ENCODE results near the gene CBX1.
"Not testable (repeated sequence)": the region's sequence is repeated elsewhere in the genome, so short reads cannot be mapped to it uniquely, and the experiment has no call there.

The CBX1 gene

DNA sequence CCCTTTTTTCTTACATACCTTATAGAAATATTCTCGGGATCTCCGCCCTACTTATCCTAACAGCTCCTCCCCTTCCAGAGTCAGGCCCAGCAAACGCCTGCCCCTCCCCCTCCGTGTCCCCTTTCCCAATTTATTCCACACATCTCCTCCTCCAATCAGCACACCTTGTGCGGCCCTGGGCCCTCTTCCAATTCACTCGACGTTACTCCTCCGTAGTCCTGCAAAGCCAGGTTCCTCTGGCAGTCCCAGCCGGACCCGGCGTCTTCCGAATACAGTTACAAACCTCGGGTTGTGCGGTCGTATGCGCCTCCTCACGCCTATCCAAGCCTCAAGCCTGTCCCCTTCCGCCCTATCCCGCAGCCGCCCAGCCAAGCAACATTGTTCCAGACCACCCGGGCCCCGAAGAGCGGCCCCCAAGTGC is 677 bp downstream of the CBX1 start:
- Histone ChIP-seq H3K9me3 (replicated peaks in 1 of 11) (peaks cover 3 to 22% (median 10%) of the 10 kb centered on the region in 11 experiments; a peak in 16 of 22 replicates), H4K20me1 (peaks cover 29 to 54% (median 51%) of the 10 kb centered on the region in 11 experiments; a peak in 20 of 22 replicates), H3K27ac (peak overlapping the region; percentile 57 to 89 (median 84); a peak in 20 of 22 replicates), H3K9ac (peak overlapping the region; percentile 75 to 91 (median 82)), H3K4me2 (peak overlapping the region; percentile 83 to 95 (median 91)), H3K4me1 (peaks cover 53 to 78% (median 63%) of the 10 kb centered on the region in 10 experiments), H3K27me3 (no peaks in the 10 kb centered on the region), H3K4me3 (peak overlapping the region; percentile 73 to 92 (median 80)), H3K36me3 (peaks cover 7 to 20% (median 15%) of the 10 kb centered on the region in 11 experiments; a peak in 18 of 22 replicates)
- no peak for TF ChIP-seq Cebpa-rat (IDR thresholded peaks at IDR 0.05)

DNA sequence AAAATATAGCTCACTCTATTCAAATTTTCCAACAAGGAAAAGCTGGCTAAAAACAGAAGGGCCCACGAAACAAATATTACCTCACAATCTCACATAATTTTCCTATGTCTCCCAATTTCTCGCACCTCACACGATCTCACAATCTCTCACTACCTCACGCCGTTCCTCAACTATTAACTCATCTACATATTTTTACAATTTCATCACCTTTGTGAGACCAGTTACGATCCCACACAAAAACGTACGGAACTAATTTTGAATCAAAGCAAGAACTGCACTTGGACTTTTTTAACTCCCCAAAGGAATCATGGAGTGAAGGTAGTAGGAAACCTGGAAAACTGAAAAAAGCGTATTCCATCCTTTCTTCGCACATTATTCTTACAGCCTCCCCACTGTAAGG is 1.1 kb downstream of the CBX1 start:
- peaks cover 11 to 25% (median 19%) of the 10 kb centered on the region in 11 experiments; a peak in 19 of 22 replicates for H3K36me3 ChIP-seq
- peak overlapping the region; percentile 75 to 91 (median 82) for H3K9ac ChIP-seq
- peak overlapping the region in 9 of 11 experiments; percentile 64 to 89 (median 84); a peak in 15 of 22 replicates for H3K27ac ChIP-seq
- peak overlapping the region; percentile 73 to 92 (median 80) for H3K4me3 ChIP-seq
- H3K4me1 ChIP-seq, result peaks cover 53 to 78% (median 63%) of the 10 kb centered on the region in 10 experiments
- peaks cover 31 to 58% (median 55%) of the 10 kb centered on the region in 11 experiments; a peak in 20 of 22 replicates for H4K20me1 ChIP-seq
- TF ChIP-seq Cebpa-rat (IDR thresholded peaks at IDR 0.05), result no peak
- H3K9me3 ChIP-seq (replicated peaks in 1 of 11), result peaks cover 3 to 22% (median 10%) of the 10 kb centered on the region in 11 experiments; a peak in 16 of 22 replicates
- peak overlapping the region; percentile 83 to 95 (median 91) for H3K4me2 ChIP-seq
- H3K27me3 ChIP-seq, result no peaks in the 10 kb centered on the region

DNA sequence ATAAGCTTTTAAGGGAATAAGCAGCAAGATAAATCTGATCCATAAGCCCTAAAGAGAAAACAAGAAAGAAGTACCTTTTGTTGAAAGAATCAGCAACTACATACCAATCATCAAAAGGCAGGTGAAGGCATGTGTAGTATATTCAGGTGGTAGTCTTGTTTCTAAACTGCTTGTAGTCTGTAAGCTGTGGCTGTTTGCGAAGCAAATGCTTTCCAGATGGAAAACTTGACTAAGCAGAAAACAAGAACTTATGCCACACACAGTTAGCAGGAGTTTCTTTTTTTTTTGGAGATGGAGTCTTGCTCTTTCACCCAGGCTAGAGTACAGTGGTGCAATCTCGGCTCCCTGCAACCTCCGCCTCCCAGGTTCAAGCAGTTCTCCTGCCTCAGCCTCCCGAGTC is 5.7 kb downstream of the CBX1 start:
- Histone ChIP-seq H3K9me3 (replicated peaks in 1 of 11) (no peaks in the 10 kb centered on the region), H3K27me3 (no peaks in the 10 kb centered on the region), H3K4me2 (peak overlapping the region in 2 of 11 experiments; percentile 14 to 34; a peak in 3 of 22 replicates), H3K36me3 (peaks cover 41 to 68% (median 52%) of the 10 kb centered on the region in 11 experiments), H3K27ac (no peak overlapping the region), H3K9ac (no peak overlapping the region), H4K20me1 (peaks cover 55 to 100% (median 99%) of the 10 kb centered on the region in 11 experiments; a peak in 20 of 22 replicates), H3K4me1 (peaks cover 30 to 51% (median 35%) of the 10 kb centered on the region in 10 experiments), H3K4me3 (no peak overlapping the region)
- TF ChIP-seq Cebpa-rat (IDR thresholded peaks at IDR 0.05), result no peak

DNA sequence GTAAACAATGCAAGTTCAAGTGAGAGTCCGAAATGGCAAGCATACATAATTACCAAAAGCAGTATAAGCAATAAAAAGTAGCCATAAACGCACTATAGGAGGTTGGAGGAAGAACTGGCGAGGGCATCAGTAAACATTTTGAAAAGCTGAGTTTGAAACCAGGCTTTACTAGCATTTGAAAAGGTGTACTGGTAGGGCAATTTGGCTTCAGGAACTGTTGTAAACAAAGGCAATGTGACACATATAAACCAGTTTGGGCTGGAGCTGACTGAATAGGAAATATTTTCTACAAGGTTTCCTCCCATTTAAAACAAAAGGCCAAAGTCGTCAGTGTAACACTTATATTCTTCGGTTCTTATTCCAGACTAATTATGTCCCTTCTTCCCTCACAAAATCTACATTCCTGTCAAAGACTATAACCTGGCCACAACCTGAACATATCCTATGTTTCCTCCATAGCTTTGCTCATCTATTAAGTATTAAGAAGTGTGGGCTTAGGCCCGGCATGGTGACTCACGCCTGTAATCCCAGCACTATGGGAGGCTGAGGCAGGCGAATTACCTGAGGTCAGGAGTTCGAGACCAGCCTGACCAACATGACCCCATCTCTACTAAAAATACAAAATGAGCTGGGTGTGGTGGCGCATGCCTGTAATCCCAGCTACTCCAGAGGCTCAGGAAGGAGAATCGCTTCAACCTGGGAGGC is 7.8 kb downstream of the CBX1 start:
- Histone ChIP-seq H3K4me3 (no peak overlapping the region), H3K36me3 (peaks cover 48 to 88% (median 55%) of the 10 kb centered on the region in 11 experiments), H3K9me3 (replicated peaks in 1 of 11) (no peaks in the 10 kb centered on the region), H3K9ac (no peak overlapping the region), H3K4me2 (no peak overlapping the region), H3K4me1 (peaks cover 12 to 31% (median 18%) of the 10 kb centered on the region in 10 experiments; a peak in 19 of 20 replicates), H3K27me3 (no peaks in the 10 kb centered on the region), H3K27ac (no peak overlapping the region), H4K20me1 (peaks cover 56 to 100% (median 97%) of the 10 kb centered on the region in 11 experiments; a peak in 20 of 22 replicates)
- TF ChIP-seq Cebpa-rat (IDR thresholded peaks at IDR 0.05), result no peak

DNA sequence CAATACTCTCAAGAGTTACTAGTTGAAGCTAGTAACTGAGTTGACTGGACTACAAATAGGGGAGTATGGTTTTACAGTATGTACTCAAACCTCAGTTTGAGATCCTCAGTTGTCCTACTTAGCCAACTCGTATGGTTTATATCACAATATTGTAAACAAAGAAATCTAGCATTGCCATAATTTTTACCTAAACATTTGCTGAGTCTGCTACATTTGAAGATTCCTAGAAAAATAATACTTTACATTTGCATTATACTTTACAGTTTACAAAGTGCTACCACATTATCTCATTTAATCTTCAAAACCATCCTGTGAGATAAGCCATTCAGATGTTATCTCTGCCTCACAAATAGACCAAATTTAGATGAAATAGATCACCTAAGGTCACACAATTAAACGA is 16.3 kb downstream of the CBX1 start:
- peak overlapping the region in 1 of 11 experiments; percentile 31; a peak in 1 of 22 replicates for H3K9ac ChIP-seq
- H3K9me3 ChIP-seq (replicated peaks in 1 of 11), result no peaks in the 10 kb centered on the region
- H3K36me3 ChIP-seq, result peaks cover 5 to 25% (median 17%) of the 10 kb centered on the region in 11 experiments; a peak in 14 of 22 replicates
- H3K4me1 ChIP-seq, result peaks cover 0 to 13% (median 12%) of the 10 kb centered on the region in 10 experiments; a peak in 15 of 20 replicates
- no peak for TF ChIP-seq Cebpa-rat (IDR thresholded peaks at IDR 0.05)
- H3K4me3 ChIP-seq, result no peak overlapping the region
- H3K27me3 ChIP-seq, result no peaks in the 10 kb centered on the region
- H3K4me2 ChIP-seq, result no peak overlapping the region
- peaks cover 66 to 100% (median 93%) of the 10 kb centered on the region in 11 experiments; a peak in 21 of 22 replicates for H4K20me1 ChIP-seq
- no peak overlapping the region for H3K27ac ChIP-seq

DNA sequence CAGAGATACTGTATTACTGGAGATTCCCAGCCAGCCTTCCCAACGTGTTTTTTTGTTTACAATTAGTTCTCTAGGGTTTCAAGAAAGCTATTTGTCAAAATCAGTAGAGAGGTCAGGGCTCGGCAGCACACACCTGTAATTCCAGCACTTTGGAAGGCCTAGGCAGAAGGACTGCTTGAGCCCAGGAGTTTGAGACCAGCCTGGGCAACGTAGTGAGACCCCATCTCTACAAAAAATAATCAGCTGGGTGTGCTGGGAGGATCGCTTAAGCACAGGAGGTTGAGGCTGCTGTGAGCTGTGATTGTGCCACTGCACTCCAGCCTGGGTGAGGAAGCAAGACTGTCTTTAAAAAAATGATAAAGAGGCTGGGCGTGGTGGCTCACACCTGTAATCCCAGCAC is 19.4 kb downstream of the CBX1 start:
- no peaks in the 10 kb centered on the region for H3K27me3 ChIP-seq
- TF ChIP-seq Cebpa-rat (IDR thresholded peaks at IDR 0.05), result no peak
- peaks cover 56 to 100% (median 94%) of the 10 kb centered on the region in 11 experiments; a peak in 21 of 22 replicates for H4K20me1 ChIP-seq

DNA sequence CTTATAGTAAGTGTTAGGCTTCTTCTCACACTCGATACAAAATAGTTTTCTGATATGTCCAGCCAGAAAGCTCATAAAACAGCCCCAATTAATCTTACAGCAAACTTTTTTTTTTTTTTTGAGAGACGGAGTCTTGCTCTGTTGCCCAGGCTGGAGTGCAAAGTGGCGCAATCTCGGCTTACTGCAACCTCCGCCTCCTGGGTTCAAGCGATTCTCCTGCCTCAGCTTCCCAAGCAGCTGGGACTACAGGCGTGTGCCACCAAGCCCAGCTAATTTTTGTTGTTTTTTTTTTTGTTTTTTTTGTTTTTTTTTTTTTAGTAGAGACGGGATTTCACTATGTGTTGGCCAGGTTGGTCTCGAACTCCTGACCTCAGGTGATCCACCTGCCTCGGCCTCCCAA is 24.1 kb downstream of the CBX1 start:
- H3K27ac ChIP-seq; H3K4me1 ChIP-seq; H3K27me3 ChIP-seq; H3K9ac ChIP-seq; H3K4me2 ChIP-seq; H3K9me3 ChIP-seq (replicated peaks in 1 of 11); H3K4me3 ChIP-seq: not testable (repeated sequence)
- peaks cover 38 to 72% (median 56%) of the 10 kb centered on the region in 11 experiments for H3K36me3 ChIP-seq
- H4K20me1 ChIP-seq, result peaks cover 31 to 95% (median 72%) of the 10 kb centered on the region in 11 experiments; a peak in 21 of 22 replicates

More for the DNA sequence above, 19.4 kb downstream of the CBX1 start:
- Histone ChIP-seq H3K9ac (no peak overlapping the region), H3K9me3 (replicated peaks in 1 of 11) (no peaks in the 10 kb centered on the region), H3K27ac (no peak overlapping the region), H3K36me3 (peaks cover under 1 to 36% (median 18%) of the 10 kb centered on the region in 11 experiments; a peak in 20 of 22 replicates), H3K4me3 (no peak overlapping the region), H3K4me2 (no peak overlapping the region), H3K4me1 (peaks cover 4 to 13% (median 12%) of the 10 kb centered on the region in 10 experiments; a peak in 16 of 20 replicates)

DNA sequence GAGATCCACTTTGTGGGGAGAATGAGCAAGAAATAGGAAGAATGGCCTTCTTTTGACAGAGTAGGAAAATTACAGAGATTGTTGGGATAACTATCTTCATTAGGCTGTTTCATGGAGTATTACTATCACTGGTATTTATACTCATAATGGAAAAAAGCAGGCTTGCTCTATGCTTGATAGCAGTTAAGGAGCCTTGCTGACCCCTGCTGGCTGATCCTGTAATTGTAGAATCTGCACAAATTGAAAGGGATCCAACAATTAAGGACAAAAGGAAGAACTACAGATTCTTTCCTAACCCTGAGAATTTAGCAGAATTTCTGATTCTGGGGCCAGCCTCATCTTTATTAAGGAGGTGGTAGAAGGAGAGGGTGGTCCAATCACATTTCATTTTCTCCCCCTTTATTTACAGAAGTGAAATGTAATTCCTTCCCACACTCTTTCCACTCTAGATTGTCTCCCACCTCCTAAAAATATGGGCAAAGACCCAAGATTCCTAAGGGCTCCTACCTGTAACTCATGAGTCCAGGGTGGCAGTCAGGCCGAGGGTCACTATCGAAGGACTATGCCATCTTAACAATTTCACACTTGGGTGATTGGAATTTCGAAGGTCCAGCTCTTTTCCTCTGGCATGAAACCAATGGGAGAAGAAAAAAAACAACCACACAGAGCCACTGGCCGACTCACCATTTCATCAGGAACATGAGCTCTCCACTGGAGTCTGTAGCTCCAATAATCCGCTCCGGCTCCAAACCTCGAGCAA is 26.8 kb downstream of the CBX1 start:
- Histone ChIP-seq H3K36me3 (peaks cover 60 to 94% (median 81%) of the 10 kb centered on the region in 11 experiments), H3K9ac (no peak overlapping the region), H4K20me1 (peaks cover 9 to 76% (median 58%) of the 10 kb centered on the region in 11 experiments; a peak in 20 of 22 replicates), H3K4me2 (no peak overlapping the region), H3K4me1 (peaks cover 0 to 5% (median 0%) of the 10 kb centered on the region in 10 experiments; a peak in 3 of 20 replicates), H3K4me3 (no peak overlapping the region), H3K27me3 (no peaks in the 10 kb centered on the region), H3K27ac (no peak overlapping the region), H3K9me3 (replicated peaks in 1 of 11) (no peaks in the 10 kb centered on the region)
- TF ChIP-seq Cebpa-rat (IDR thresholded peaks at IDR 0.05), result no peak

DNA sequence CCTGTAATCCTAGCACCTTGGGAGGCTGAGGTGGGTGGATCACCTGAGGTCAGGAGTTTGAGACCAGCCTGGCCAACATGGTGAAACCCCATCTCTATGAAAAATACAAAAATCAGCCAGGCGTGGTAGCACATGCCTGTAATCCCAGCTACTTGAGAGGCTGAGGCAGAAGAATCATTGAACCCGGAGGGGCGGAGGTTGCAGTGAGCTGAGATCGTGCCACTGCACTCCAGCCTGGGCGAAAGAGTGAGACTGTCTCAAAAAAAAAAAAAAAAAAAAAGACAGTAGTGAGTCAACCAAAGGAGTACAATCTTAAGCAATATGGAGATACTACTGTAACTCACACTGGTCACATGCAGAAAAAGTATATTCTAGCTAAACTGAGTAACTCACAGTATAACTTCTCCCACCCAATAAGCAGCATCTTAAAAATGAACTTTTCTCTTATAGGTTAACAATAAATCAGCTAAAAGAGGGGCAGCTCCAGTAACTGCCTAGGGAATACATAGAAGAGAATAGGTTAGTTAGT is 27.6 kb downstream of the CBX1 start:
- not testable (repeated sequence) for H3K9ac ChIP-seq; H3K27ac ChIP-seq; H3K4me3 ChIP-seq; H3K4me2 ChIP-seq; H3K27me3 ChIP-seq; H3K9me3 ChIP-seq (replicated peaks in 1 of 11); H3K4me1 ChIP-seq
- Histone ChIP-seq H4K20me1 (peaks cover under 1 to 71% (median 49%) of the 10 kb centered on the region in 11 experiments; a peak in 19 of 22 replicates), H3K36me3 (peaks cover 69 to 94% (median 86%) of the 10 kb centered on the region in 11 experiments)

DNA sequence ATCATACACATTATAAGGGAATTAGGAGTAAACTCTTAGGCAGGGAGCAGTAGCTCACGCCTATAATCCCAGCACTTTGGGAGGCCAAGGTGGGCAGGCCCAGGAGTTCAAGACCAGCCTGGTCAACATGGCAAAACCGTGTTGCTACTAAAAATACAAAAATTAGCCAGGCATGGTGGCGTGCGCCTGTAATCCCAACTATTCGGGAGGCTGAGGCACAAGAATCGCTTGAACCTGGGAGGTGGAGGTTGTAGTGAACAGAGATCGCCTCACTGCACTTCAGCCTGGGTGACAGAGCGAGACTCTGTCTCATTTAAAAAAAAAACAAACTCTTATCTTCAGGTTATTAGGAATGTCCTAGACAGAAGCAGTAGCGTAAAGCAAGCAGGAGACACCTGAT is 28.5 kb downstream of the CBX1 start:
- H3K4me3 ChIP-seq; H3K4me1 ChIP-seq; H3K27me3 ChIP-seq; H3K27ac ChIP-seq; H3K9ac ChIP-seq; H3K9me3 ChIP-seq (replicated peaks in 1 of 11); H3K4me2 ChIP-seq: not testable (repeated sequence)
- peaks cover 0 to 69% (median 49%) of the 10 kb centered on the region in 11 experiments; a peak in 20 of 22 replicates for H4K20me1 ChIP-seq
- H3K36me3 ChIP-seq, result peaks cover 77 to 100% (median 92%) of the 10 kb centered on the region in 11 experiments

Data from BLaER1 treated with 17β-estradiol and CSF1 and Interleukin-3, amounts not matched to agents 10 nM and 100 nM (cell line).